GM12864 (cell line): ENCODE data around the gene RAI1.

Experiments used
- DNase-seq: peaks from one replicate; pipeline ENCODE4 v3.0.0-alpha.2; 2011; ENCODE audit warnings: low read depth
- H3K4me3 ChIP-seq: 2 replicates; pipeline ENCODE4 v1.5.1; 2011; ENCODE audit warnings: mild to moderate bottlenecking, low read depth, low read length, control low read depth
- CTCF ChIP-seq: IDR thresholded peaks from 2 replicates; pipeline ENCODE4 v1.5.1; 2011; ENCODE audit warnings: low read depth, mild to moderate bottlenecking, moderate library complexity, low read length, control low read depth, inconsistent platforms; ENCODE audit errors: missing control alignments

The RAI1 gene

GRCh38 chr17:17744116-17744515 is 62.9 kb downstream of the RAI1 start:
- no peak for DNase-seq
- no peak for TF ChIP-seq CTCF
- no peak overlapping the region for H3K4me3 ChIP-seq

GRCh38 chr17:17745476-17746455 is 64.5 kb downstream of the RAI1 start:
- H3K4me3 ChIP-seq = no peak overlapping the region
- TF ChIP-seq CTCF = no peak
- no peak for DNase-seq

- DNase-seq = no peak
- H3K4me3 ChIP-seq = peak overlapping the region; percentile 53; the same call in 1 of the 2 replicates
- TF ChIP-seq CTCF = peak; percentile 63
Observed at GRCh38 chr17:17748179-17748578, 66.9 kb downstream of the RAI1 start.

GRCh38 chr17:17748604-17749003 is 67.3 kb downstream of the RAI1 start:
- no peak for DNase-seq
- peak overlapping the region; percentile 53 for H3K4me3 ChIP-seq
- TF ChIP-seq CTCF = no peak

GRCh38 chr17:17749025-17749772 is 67.9 kb downstream of the RAI1 start:
- no peak for DNase-seq
- H3K4me3 ChIP-seq = peak overlapping the region; percentile 53
- TF ChIP-seq CTCF = peak; percentile 3

GRCh38 chr17:17749921-17750320 is 68.7 kb downstream of the RAI1 start:
- peak; percentile 66 for DNase-seq

More at GRCh38 chr17:17749921-17750320, 68.7 kb downstream of the RAI1 start:
- TF ChIP-seq CTCF = no peak
- peak overlapping the region; percentile 53; the same call in 1 of the 2 replicates for H3K4me3 ChIP-seq
